ENCODE measurements around the gene ATP9A. TPM values are rescaled to one million over a fixed set of nuclear protein-coding genes. Genes with fewer than 3 reads are reported as not detected.
"Not testable (repeated sequence)": the region's sequence is repeated elsewhere in the genome, so short reads cannot be mapped to it uniquely, and the experiment has no call there.

The ATP9A gene
- total RNA-seq, 1 experiment from 2014 or later = 16.8 TPM

- H3K4me1 ChIP-seq (ENCODE audit: control insufficient read depth in 1 of 2, insufficient read depth in 2 of 2, low read length in 2 of 2) = peaks cover 63 to 91% of the 10 kb centered on the region in 2 experiments
- POLR2A ChIA-PET; H3K36me3 ChIP-seq (ENCODE audit: control insufficient read depth in 1 of 2, insufficient read depth in 2 of 2, low read length in 2 of 2); H4K20me1 ChIP-seq (ENCODE audit: insufficient read depth); BruUV-seq (replicated peaks); DNase-seq (ENCODE audit: low read depth, low spot score); RAD21 ChIA-PET (ENCODE audit: low non-redundant PET in 1 of 2, low total read pairs in 2 of 2, uncharacterized antibody in 2 of 2, unreplicated experiment in 2 of 2); ATAC-seq; H3K4me3 ChIP-seq (replicated peaks in 1 of 2; ENCODE audit: low read depth in 1 of 2, low read length in 2 of 2); intact Hi-C loops (cut with micrococcal nuclease); H3K9ac ChIP-seq (ENCODE audit: low read length); H3K9me2 ChIP-seq (ENCODE audit: insufficient read depth); H3K27me3 ChIP-seq (ENCODE audit: insufficient read depth, low read length); H3K9me3 ChIP-seq (ENCODE audit: control insufficient read depth in 1 of 2, insufficient read depth in 1 of 2, low read depth in 1 of 2, low read length in 2 of 2); H2AFZ ChIP-seq (ENCODE audit: low read depth, low read length, poor library complexity, severe bottlenecking): not testable (repeated sequence)
- peaks cover 17% of the 10 kb centered on the region for H3K79me2 ChIP-seq (ENCODE audit: insufficient read depth, low read length)
- H3K4me2 ChIP-seq (ENCODE audit: low read length) = 0 out of 2 replicates have a peak overlapping the region, but pooled peaks have one; percentile 80
- 0 out of 2 replicates have a peak overlapping the region, but pooled peaks have one; percentile 86 for H3K27ac ChIP-seq (ENCODE audit: low read depth, low read length)
- CTCF ChIA-PET = interaction anchor here (1.4 kb wide), 1 partner anchor 39 kb away, joined by 4 read pairs; no protein-coding TSS in a partner anchor
Observed at GRCh38 chr20:51740308-51740707, 27.9 kb downstream of the ATP9A start.

GRCh38 chr20:51739722-51740249 is 28.4 kb downstream of the ATP9A start:
- intact Hi-C loops (cut with micrococcal nuclease) = loop anchor here (2.0 kb wide), 1 partner anchor 27 kb away; no protein-coding TSS in a partner anchor
- no TSS peak for BruUV-seq (replicated peaks)
- no peak for ATAC-seq
- Histone ChIP-seq H3K27ac (ENCODE audit: low read depth, low read length) (peak overlapping the region; percentile 86), H4K20me1 (ENCODE audit: insufficient read depth) (no peaks in the 10 kb centered on the region), H2AFZ (ENCODE audit: low read depth, low read length, poor library complexity, severe bottlenecking) (no peak overlapping the region), H3K9me3 (ENCODE audit: control insufficient read depth in 1 of 2, insufficient read depth in 1 of 2, low read depth in 1 of 2, low read length in 2 of 2) (no peaks in the 10 kb centered on the region), H3K27me3 (ENCODE audit: insufficient read depth, low read length) (no peaks in the 10 kb centered on the region), H3K9ac (ENCODE audit: low read length) (peak overlapping the region; percentile 60), H3K9me2 (ENCODE audit: insufficient read depth) (no peaks in the 10 kb centered on the region), H3K36me3 (ENCODE audit: control insufficient read depth in 1 of 2, insufficient read depth in 2 of 2, low read length in 2 of 2) (no peaks in the 10 kb centered on the region), H3K4me3 (replicated peaks in 1 of 2; ENCODE audit: low read depth in 1 of 2, low read length in 2 of 2) (peak overlapping the region in 1 of 2 experiments; percentile 45; a peak in 1 of 4 replicates), H3K4me2 (ENCODE audit: low read length) (peak overlapping the region; percentile 80), H3K4me1 (ENCODE audit: control insufficient read depth in 1 of 2, insufficient read depth in 2 of 2, low read length in 2 of 2) (peaks cover 63 to 90% of the 10 kb centered on the region in 2 experiments), H3K79me2 (ENCODE audit: insufficient read depth, low read length) (peaks cover 16% of the 10 kb centered on the region)
- no peak for DNase-seq (ENCODE audit: low read depth, low spot score)
- ChIA-PET CTCF (interaction anchor here (1.4 kb wide), 1 partner anchor 39 kb away, joined by 4 read pairs; no protein-coding TSS in a partner anchor), RAD21 (ENCODE audit: low non-redundant PET in 1 of 2, low total read pairs in 2 of 2, uncharacterized antibody in 2 of 2, unreplicated experiment in 2 of 2) (no interaction called here), POLR2A (no interaction called here)
- no peak for TF ChIP-seq CEBPB (IDR thresholded peaks at IDR 0.05; ENCODE audit: low read depth)

Data from HCT116 (cell line).